ENCODE measurements around the gene PEX7.

DNA sequence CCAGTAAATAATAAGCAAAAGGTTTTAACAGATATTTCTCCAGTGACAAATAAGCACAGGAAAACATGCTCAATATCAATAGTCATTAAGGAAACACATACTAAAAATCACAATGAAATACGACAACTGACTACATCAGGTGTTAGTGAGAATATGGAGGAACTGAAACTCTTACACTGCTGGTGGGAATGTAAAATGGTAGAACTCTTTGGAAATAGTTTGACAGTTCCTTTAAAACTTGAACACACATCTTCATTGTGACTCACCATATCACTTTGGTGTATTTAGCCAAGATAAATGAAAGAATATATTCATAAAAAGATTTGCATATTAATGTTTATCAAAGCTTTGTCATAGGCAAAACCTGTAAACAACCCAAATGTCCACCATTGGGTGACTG is 18.8 kb upstream of the PEX7 start:
- TF ChIP-seq CTCF (conservative IDR thresholded peaks at IDR 0.05 in 1 of 2, IDR thresholded peaks at IDR 0.05 in 1 of 2; ENCODE audit: extremely low read depth in 1 of 2, insufficient read depth in 1 of 2, low read depth in 1 of 2, low read length in 2 of 2) (no peak), EZH2 (IDR thresholded peaks at IDR 0.05; ENCODE audit: borderline replicate concordance, low read length) (no peak)

Measured in mammary epithelial cell (primary cell).